Adrenal gland (tissue), 12 donors: ENCODE data around the gene DISP2. TPM values are rescaled to one million over a fixed set of nuclear protein-coding genes. Genes with fewer than 3 reads are reported as not detected.

Experiments used
- DNase-seq, 7 donors: peaks; one replicate each; pipeline ENCODE4 v3.0.0-alpha.2; 2019 to 2020
- H3K27ac ChIP-seq, 5 donors: fragments of 200-600 bp; sonication (generic) in 4 of 5; 1 replicate in 3 of 5; 2 replicates in 2 of 5; pipeline versions ENCODE4 v1.5.1 to v1.8.0; 2016 to 2020; ENCODE audit warnings: mild to moderate bottlenecking in 1 of 5
- H3K27me3 ChIP-seq: fragments of 200-600 bp; 2 replicates; pipeline ENCODE4 v1.8.0; 2021
- H3K36me3 ChIP-seq, 2 donors: fragments of 200-600 bp; replicated peaks in 1 of 2; 1 replicate in 1 of 2; 2 replicates in 1 of 2; pipeline versions ENCODE4 v1.5.1 to v1.8.0; 2018 to 2022
- H3K4me1 ChIP-seq, 2 donors: fragments of 200-600 bp; replicated peaks in 1 of 2; 1 replicate in 1 of 2; 2 replicates in 1 of 2; pipeline versions ENCODE4 v1.5.1 to v1.8.0; 2018 to 2021
- H3K4me3 ChIP-seq, 4 donors: fragments of 200-600 bp; sonication (generic) in 3 of 4; one replicate each; pipeline ENCODE4 v1.5.1; 2016 to 2018
- H3K9me3 ChIP-seq, 3 donors: fragments of 200-600 bp; sonication (generic) in 1 of 3; replicated peaks in 1 of 3; 1 replicate in 2 of 3; 2 replicates in 1 of 3; pipeline versions ENCODE4 v1.5.1 to v1.8.0; 2016 to 2021
- CTCF ChIP-seq, 6 experiments: fragments of 450-650 bp in 4 of 6; fragments of 200-600 bp in 2 of 6; sonication (generic) in 1 of 6; IDR thresholded peaks; 1 replicate in 5 of 6; 2 replicates in 1 of 6; pipeline versions ENCODE4 v1.5.1 to v1.8.0; 2016 to 2021; ENCODE audit warnings: antibody characterized with exemption in 6 of 6, mild to moderate bottlenecking in 2 of 6, moderate library complexity in 1 of 6
- POLR2A ChIP-seq, 2 donors: fragments of 450-650 bp; IDR thresholded peaks; one replicate each; pipeline ENCODE4 v1.6.1; 2017; ENCODE audit warnings: antibody characterized with exemption in 2 of 2, mild to moderate bottlenecking in 2 of 2, moderate library complexity in 1 of 2
- WGBS, 4 donors: extraction: QIAGEN DNeasy Blood & Tissue Kit in 2 of 4; methylation state at CpG; one replicate each; pipeline versions ENCODE4 v1.1.5 to v1.1.7; 2013 to 2017; 5-methylcytosine and 5-hydroxymethylcytosine counted together
- intact Hi-C, 2 donors: fragments of 100-400 bp; cut with DNase I; formaldehyde crosslinking; loops; one replicate each; pipeline versions ENCODE4 v1.14.1 to v1.15.0; 2022 to 2023
- polyA plus RNA-seq, 3 donors: library from polyadenylated mRNA; stranded (reverse); fragments of 200-250 nt in 2 of 3; fragments of 350-450 nt in 1 of 3; fragmentation: Illumina TruSeq in 1 of 3; extraction: RNeasy Lipid Tissue Mini Kit (QIAGEN cat#74804) in 1 of 3; gene quantifications; one replicate each; pipeline ENCODE4 v1.2.3, GENCODE V29; 2013 to 2014
- total RNA-seq, 9 donors: library from RNA; depleted of rRNA in 4 of 9; stranded (reverse); fragments of >200 nt in 4 of 9; fragments of 120-200 nt in 1 of 9; fragmentation: NEBNext Ultra II Directional in 1 of 9; extraction: Animal tissue kit (Norgen Biotek cat#: 25700) in 1 of 9; gene quantifications; one replicate each; pipeline versions ENCODE4 v1.1.0 to v1.2.4, GENCODE V29; 2013 to 2023
- donor health status: healthy with polysubstance abuse.
- donor health status: Bipolar disorder and iron deficiency.
- donor health status: DM: yes; HTN: yes; CAD: no.
- donor health status: DM: no; HTN: no; CAD: no.
- donor health status: DM: no; HTN: no; CAD: no.
- donor health status: DM: yes; HTN: yes; CAD: no.

The DISP2 gene
- total and polyA plus RNA-seq, 12 donors = 0.36 to 19.4 (median 1.2) TPM; not detected in 1

DNA sequence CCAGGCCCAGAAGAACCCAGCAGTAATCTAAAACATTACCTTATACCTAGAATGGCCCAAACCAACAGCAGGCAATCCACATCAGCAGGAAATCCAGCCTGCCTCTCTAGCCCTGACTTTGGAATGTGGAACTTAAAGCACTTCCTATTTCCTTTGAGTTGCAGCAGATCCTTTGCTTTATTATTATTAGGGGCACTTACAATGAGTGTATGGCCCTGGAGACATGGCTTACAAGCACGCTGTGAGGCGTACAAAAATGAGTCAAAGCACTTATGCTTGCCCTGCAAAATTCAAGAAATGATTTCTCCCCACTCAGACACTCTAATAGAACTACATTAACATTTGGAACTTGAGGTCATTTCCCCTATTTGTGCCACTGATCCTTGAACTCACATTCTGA, 15.0 kb downstream of the DISP2 start:
- Histone ChIP-seq H3K9me3 (no peaks in the 10 kb centered on the region), H3K27me3 (no peaks in the 10 kb centered on the region), H3K27ac (no peak overlapping the region), H3K36me3 (no peaks in the 10 kb centered on the region), H3K4me3 (no peak overlapping the region), H3K4me1 (peaks cover 0 to 4% of the 10 kb centered on the region in 2 donors)
- TF ChIP-seq CTCF (IDR thresholded peaks at IDR 0.05) = no peak
- no peak for TF ChIP-seq POLR2A (IDR thresholded peaks at IDR 0.05)
- intact Hi-C loops = no loop called here
- WGBS, 4 donors = 43 to 68% (median 51%) methylated on average over 2 of the region's 2 CpGs
- no peak for DNase-seq

GRCh38 chr15:40377606-40378005, 19.6 kb downstream of the DISP2 start:
- no peak for TF ChIP-seq CTCF (IDR thresholded peaks at IDR 0.05)
- intact Hi-C loops = no loop called here
- WGBS, 4 donors = 80 to 91% (median 87%) methylated on average over 3 of the region's 3 CpGs

DNA sequence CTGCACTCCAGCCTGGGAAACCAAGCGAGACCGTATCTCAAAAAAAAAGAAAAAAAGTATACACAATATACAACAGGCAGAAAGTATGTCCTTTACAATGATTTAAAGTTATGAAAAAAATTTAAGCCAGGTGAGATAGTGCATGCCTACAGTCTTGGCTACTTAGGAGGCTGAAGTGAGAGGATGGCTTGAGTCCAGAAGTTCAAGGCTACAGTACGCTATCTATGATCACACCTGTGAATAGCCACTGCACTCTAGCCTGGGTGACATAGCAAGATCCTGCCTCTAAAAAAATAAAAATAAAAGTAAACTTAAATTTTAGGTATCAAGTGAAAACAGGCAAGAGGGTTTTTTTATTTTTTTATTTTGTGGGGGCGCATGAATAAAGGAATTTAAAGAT, 21.4 kb downstream of the DISP2 start:
- no peaks in the 10 kb centered on the region for H3K27me3 ChIP-seq
- TF ChIP-seq POLR2A (IDR thresholded peaks at IDR 0.05) (no peak), CTCF (IDR thresholded peaks at IDR 0.05) (no peak)
- no peaks in the 10 kb centered on the region for H3K36me3 ChIP-seq
- intact Hi-C loops = no loop called here
- peaks cover 11 to 24% of the 10 kb centered on the region in 2 donors for H3K4me1 ChIP-seq
- no peak overlapping the region for H3K27ac ChIP-seq
- 66 to 83% (median 74%) methylated on average over 4 of the region's 4 CpGs for WGBS, 4 donors
- H3K9me3 ChIP-seq = no peaks in the 10 kb centered on the region
- no peak for DNase-seq
- no peak overlapping the region for H3K4me3 ChIP-seq

More at GRCh38 chr15:40377606-40378005, 19.6 kb downstream of the DISP2 start:
- DNase-seq = no peak
- Histone ChIP-seq H3K27me3 (no peaks in the 10 kb centered on the region), H3K36me3 (no peaks in the 10 kb centered on the region), H3K9me3 (no peaks in the 10 kb centered on the region), H3K27ac (no peak overlapping the region), H3K4me1 (peaks cover 4 to 15% of the 10 kb centered on the region in 2 donors), H3K4me3 (no peak overlapping the region)

GRCh38 chr15:40379853-40380252, 21.8 kb downstream of the DISP2 start:
- intact Hi-C loops = no loop called here
- H3K4me3 ChIP-seq = no peak overlapping the region
- peaks cover 11 to 24% of the 10 kb centered on the region in 2 donors for H3K4me1 ChIP-seq
- 6 to 18% (median 13%) methylated on average over 4 of the region's 4 CpGs for WGBS, 4 donors
- H3K9me3 ChIP-seq = no peaks in the 10 kb centered on the region
- H3K27ac ChIP-seq = peak overlapping the region in 1 of 5 donors; percentile 17
- DNase-seq = peak; percentile 43 to 91 (median 90)
- H3K36me3 ChIP-seq = no peaks in the 10 kb centered on the region
- H3K27me3 ChIP-seq = no peaks in the 10 kb centered on the region
- TF ChIP-seq CTCF (IDR thresholded peaks at IDR 0.05) (no peak), POLR2A (IDR thresholded peaks at IDR 0.05) (no peak)
